PFSK-1 (cell line): ENCODE data around the gene SH3TC1.
A peak's percentile ranks its signal among the peaks of the same experiment; 100 is the strongest.

Experiments
- FOXP2 ChIP-seq: optimal IDR thresholded peaks from 2 replicates; pipeline ENCODE3; 2011; ENCODE audit warnings: borderline replicate concordance, control low read depth, inconsistent platforms; ENCODE audit not compliant: insufficient read depth; ENCODE audit errors: extremely low read length, extremely low read depth
- POLR2AphosphoS5 ChIP-seq: IDR thresholded peaks from 2 replicates; pipeline ENCODE4 v1.6.1; 2012; ENCODE audit warnings: low read depth, mild to moderate bottlenecking, control low read depth, low read length, moderate library complexity
- REST ChIP-seq, 2 experiments: IDR thresholded peaks; 2 replicates each; pipeline versions ENCODE4 v1.6.1 to v1.8.0; 2011 to 2012; ENCODE audit warnings: low read depth in 2 of 2, low read length in 2 of 2, control low read depth in 1 of 2, inconsistent platforms in 1 of 2, mild to moderate bottlenecking in 1 of 2, moderate library complexity in 1 of 2; ENCODE audit not compliant: insufficient read depth in 1 of 2
- SIN3A ChIP-seq: IDR thresholded peaks from 2 replicates; pipeline ENCODE4 v1.6.1; 2012; ENCODE audit warnings: mild to moderate bottlenecking, low read length, moderate library complexity, borderline replicate concordance; ENCODE audit not compliant: insufficient read depth
- TAF1 ChIP-seq: IDR thresholded peaks from 2 replicates; pipeline ENCODE4 v1.6.1; 2012; ENCODE audit warnings: low read length, control low read depth, borderline replicate concordance; ENCODE audit not compliant: insufficient read depth

DNA sequence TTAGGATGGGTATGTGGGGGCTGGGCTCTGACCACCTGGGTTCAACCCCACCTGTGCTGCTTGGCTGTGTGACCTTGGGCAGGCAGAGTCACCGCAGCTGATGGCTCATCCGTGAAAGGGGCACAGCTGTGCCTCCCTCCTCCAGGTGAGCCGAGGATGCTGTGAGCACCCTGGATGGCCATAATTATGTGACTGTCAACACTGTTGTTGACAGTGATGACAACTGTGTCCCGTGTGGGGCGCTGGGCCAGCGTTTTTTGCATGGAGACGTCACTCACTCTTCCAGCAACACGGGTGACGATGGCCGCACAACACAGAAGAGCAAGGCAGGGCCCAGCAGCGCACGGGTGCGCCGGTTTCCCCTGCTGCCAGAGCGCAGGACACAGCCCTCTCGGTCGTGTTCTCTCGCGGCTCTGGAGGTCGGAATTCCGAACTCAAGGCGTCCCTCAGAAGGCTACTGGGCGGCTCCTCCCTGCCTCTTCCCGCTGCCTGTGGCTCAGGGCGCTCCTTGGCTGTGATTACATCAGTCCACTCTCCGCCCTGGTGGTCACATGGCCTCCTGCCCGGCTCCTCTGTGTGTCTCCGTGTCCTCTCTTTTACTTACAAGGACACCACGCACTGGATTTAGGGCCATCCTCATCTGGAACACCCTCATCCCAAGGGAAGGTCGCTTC, 1.3 kb downstream of the SH3TC1 start:
- TF ChIP-seq REST (IDR thresholded peaks at IDR 0.05; ENCODE audit: insufficient read depth in 1 of 2, low read depth in 2 of 2, low read length in 2 of 2) (peak in 1 of 2 experiments; percentile 7; a peak in 1 of 4 replicates), TAF1 (0 out of 2 replicates have a peak, but pooled peaks have one; percentile 20), POLR2AphosphoS5 (peak; percentile 63), SIN3A (peak; percentile 66; the same call in 1 of the 2 replicates), FOXP2 (no peak)
